Fibroblast of lung (primary cell): Measurements from ENCODE around the gene PAM16. TPM values are rescaled to one million over a fixed set of nuclear protein-coding genes. Genes with fewer than 3 reads are reported as not detected.
A peak's percentile ranks its signal among the peaks of the same experiment; 100 is the strongest.

Source experiments
- DNase-seq, 2 donors: peaks; one replicate each; pipeline versions ENCODE4 v3.0.0 to v3.0.0-alpha.2; 2010; ENCODE audit warnings: low read depth in 2 of 2
- H2AFZ ChIP-seq: 2 replicates; pipeline ENCODE4 v1.5.1; 2012; ENCODE audit warnings: low read length, control low read depth, inconsistent platforms
- H3K27ac ChIP-seq: 2 replicates; pipeline ENCODE4 v1.5.1; 2011; ENCODE audit warnings: low read length, control low read depth; ENCODE audit not compliant: insufficient read depth
- H3K27me3 ChIP-seq: 2 replicates; pipeline ENCODE4 v1.5.1; 2011; ENCODE audit warnings: mild to moderate bottlenecking, low read length; ENCODE audit not compliant: control insufficient read depth, insufficient read depth
- H3K36me3 ChIP-seq: 2 replicates; pipeline ENCODE4 v1.5.1; 2011; ENCODE audit warnings: low read length; ENCODE audit not compliant: control insufficient read depth, insufficient read depth
- H3K4me1 ChIP-seq: 2 replicates; pipeline ENCODE4 v1.5.1; 2011; ENCODE audit warnings: low read length; ENCODE audit not compliant: control insufficient read depth, insufficient read depth; ENCODE audit errors: extremely low read depth
- H3K4me2 ChIP-seq: 2 replicates; pipeline ENCODE4 v1.5.1; 2011; ENCODE audit warnings: low read length, control low read depth; ENCODE audit not compliant: insufficient read depth; ENCODE audit errors: extremely low read depth
- H3K4me3 ChIP-seq, 4 experiments: fragments of 200-600 bp in 1 of 4; sonication (generic) in 1 of 4; replicated peaks in 1 of 4; 2 replicates each; pipeline ENCODE4 v1.5.1; 2011 to 2016; ENCODE audit warnings: low read length in 4 of 4, low read depth in 3 of 4, mild to moderate bottlenecking in 3 of 4, control low read depth in 2 of 4, inconsistent platforms in 1 of 4, mixed read lengths in 1 of 4; ENCODE audit not compliant: insufficient read depth in 1 of 4; ENCODE audit errors: control extremely low read depth in 1 of 4
- H3K79me2 ChIP-seq: 2 replicates; pipeline ENCODE4 v1.5.1; 2012; ENCODE audit warnings: mild to moderate bottlenecking, low read length, inconsistent platforms; ENCODE audit not compliant: control insufficient read depth, insufficient read depth
- H3K9ac ChIP-seq: 2 replicates; pipeline ENCODE4 v1.5.1; 2011; ENCODE audit warnings: mild to moderate bottlenecking, low read length, control low read depth; ENCODE audit not compliant: insufficient read depth
- H3K9me3 ChIP-seq: 2 replicates; pipeline ENCODE4 v1.5.1; 2012; ENCODE audit warnings: low read depth, low read length; ENCODE audit not compliant: control insufficient read depth, insufficient read depth
- H4K20me1 ChIP-seq: 2 replicates; pipeline ENCODE4 v1.5.1; 2011; ENCODE audit warnings: low read length; ENCODE audit not compliant: control insufficient read depth, insufficient read depth; ENCODE audit errors: extremely low read depth
- EZH2 ChIP-seq: IDR thresholded peaks from 2 replicates; pipeline ENCODE4 v1.5.1; 2012; ENCODE audit warnings: low read length, control low read depth, mild to moderate bottlenecking; ENCODE audit errors: missing control alignments
- polyA plus RNA-seq, 2 donors: library from polyadenylated mRNA; depleted of rRNA in 1 of 2; stranded (reverse) in 1 of 2; unstranded in 1 of 2; fragments of >200 nt; gene quantifications; 2 replicates each; pipeline ENCODE4 v1.2.1, GENCODE V29; 2011 to 2012; ENCODE audit warnings: missing spikeins in 1 of 2
- total RNA-seq: library from RNA; depleted of rRNA; stranded (reverse); fragments of >200 nt; gene quantifications from 2 replicates; pipeline ENCODE4 v1.2.1, GENCODE V29; 2014
- TF ChIP-seq, protein P1 (sequence below), 2 donors: IDR thresholded peaks in 1 of 2; conservative IDR thresholded peaks in 1 of 2; 1 replicate in 1 of 2; 2 replicates in 1 of 2; pipeline ENCODE4 v1.5.1; 2011 to 2012; ENCODE audit warnings: low read length in 2 of 2, control low read depth in 1 of 2, inconsistent platforms in 1 of 2, low read depth in 1 of 2, mild to moderate bottlenecking in 1 of 2

Gene PAM16
- total and polyA plus RNA-seq, 2 donors (not counting 1 experiment from before 2014, with no cell fraction given) = 14.8 to 34.3 TPM

DNA sequence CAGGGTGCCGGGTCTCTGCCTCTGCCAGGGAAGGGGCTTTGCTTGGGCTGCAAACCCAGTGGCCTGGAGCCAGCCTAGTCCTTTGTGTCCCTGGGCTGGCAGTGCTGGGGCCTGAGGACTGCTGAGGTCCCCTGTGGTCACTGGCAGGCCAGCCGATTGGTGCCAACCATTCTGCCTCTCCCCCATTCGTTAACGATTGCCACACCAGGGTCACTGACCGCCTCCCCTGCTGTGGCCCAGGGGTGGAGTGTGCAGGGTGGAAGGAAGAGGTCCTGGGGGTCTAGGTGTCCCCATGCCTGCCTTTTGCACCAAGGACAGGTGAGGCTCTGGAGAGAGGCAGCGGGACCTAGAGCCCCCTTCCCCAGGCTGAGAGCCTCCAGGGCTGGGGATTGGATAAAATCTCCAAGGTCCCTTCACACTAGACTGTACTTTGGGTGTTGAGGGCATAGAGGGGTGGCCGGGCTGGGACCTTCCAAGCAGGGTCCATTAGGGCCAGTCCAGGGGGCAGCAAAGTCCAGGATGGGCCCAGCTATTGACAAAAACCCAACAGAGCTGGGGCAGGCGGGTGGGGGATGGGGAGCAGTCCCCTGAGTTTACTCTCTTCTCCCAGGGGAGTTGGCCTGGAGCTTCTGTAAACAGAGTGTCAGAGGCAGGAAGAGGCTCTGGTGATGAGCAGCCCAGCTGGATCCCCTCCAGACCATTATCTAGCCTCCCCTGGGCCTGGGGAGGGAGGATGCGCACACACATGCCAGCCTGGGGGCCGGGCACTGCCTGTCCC lies 21.6 kb upstream of the PAM16 start:
- H3K4me1 ChIP-seq = peaks cover 63% of the 10 kb centered on the region

DNA sequence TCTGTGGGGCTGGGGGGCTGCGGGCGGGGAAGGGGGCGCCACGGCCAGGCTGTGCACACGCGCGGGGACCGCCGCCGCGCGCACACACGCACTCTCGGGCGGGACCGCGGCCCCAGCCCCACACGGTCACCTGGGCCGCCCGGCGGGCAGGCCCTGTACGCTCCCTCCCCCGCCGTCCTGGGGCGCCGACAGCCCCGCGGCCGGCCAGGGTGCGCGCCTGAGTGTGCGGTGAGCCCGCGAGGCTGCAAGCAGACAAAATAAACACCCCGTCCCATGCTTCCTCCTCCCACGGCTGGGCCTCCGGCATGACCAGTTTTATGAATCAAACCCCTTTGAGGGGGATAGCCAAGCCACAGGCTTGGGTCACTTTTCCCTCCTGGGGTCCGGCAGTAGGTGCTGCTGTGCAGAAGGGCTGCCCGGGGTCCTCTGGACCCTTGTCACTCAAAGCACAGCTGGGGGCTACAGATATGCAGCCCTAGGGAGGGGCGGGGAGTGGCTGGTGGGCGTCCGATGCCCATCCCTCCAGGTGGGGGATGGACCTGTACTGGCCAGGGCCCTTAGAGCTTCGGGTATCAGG lies 21.0 kb upstream of the PAM16 start:
- H3K4me1 ChIP-seq = peaks cover 57% of the 10 kb centered on the region
- no peaks in the 10 kb centered on the region for H3K9me3 ChIP-seq
- TF ChIP-seq, protein P1, sequence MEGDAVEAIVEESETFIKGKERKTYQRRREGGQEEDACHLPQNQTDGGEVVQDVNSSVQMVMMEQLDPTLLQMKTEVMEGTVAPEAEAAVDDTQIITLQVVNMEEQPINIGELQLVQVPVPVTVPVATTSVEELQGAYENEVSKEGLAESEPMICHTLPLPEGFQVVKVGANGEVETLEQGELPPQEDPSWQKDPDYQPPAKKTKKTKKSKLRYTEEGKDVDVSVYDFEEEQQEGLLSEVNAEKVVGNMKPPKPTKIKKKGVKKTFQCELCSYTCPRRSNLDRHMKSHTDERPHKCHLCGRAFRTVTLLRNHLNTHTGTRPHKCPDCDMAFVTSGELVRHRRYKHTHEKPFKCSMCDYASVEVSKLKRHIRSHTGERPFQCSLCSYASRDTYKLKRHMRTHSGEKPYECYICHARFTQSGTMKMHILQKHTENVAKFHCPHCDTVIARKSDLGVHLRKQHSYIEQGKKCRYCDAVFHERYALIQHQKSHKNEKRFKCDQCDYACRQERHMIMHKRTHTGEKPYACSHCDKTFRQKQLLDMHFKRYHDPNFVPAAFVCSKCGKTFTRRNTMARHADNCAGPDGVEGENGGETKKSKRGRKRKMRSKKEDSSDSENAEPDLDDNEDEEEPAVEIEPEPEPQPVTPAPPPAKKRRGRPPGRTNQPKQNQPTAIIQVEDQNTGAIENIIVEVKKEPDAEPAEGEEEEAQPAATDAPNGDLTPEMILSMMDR (conservative IDR thresholded peaks at IDR 0.05 in 1 of 2, IDR thresholded peaks at IDR 0.05 in 1 of 2; ENCODE audit: low read depth in 1 of 2, low read length in 2 of 2) = no peak
- no peak for TF ChIP-seq EZH2
- peak overlapping the region; percentile 82 for H3K9ac ChIP-seq
- peaks cover 2% of the 10 kb centered on the region for H4K20me1 ChIP-seq
- peak overlapping the region; percentile 85 for H3K27ac ChIP-seq
- DNase-seq = peak in 1 of 2 donors; percentile 65
- H3K4me3 ChIP-seq = peak overlapping the region; percentile 61 to 97 (median 88)
- H3K36me3 ChIP-seq = peaks cover 6% of the 10 kb centered on the region
- peak overlapping the region; percentile 88 for H3K4me2 ChIP-seq
- H3K27me3 ChIP-seq = no peaks in the 10 kb centered on the region
- H3K79me2 ChIP-seq = peaks cover 51% of the 10 kb centered on the region
- no peak overlapping the region for H2AFZ ChIP-seq

More for the DNA sequence above, 21.6 kb upstream of the PAM16 start:
- Histone ChIP-seq H3K4me2 (peak overlapping the region; percentile 88), H4K20me1 (peaks cover 2% of the 10 kb centered on the region), H3K4me3 (peak overlapping the region; percentile 61 to 97 (median 88)), H3K9ac (peak overlapping the region; percentile 82), H3K27me3 (no peaks in the 10 kb centered on the region), H3K36me3 (peaks cover 9% of the 10 kb centered on the region), H2AFZ (no peak overlapping the region), H3K27ac (peak overlapping the region; percentile 85), H3K9me3 (no peaks in the 10 kb centered on the region), H3K79me2 (peaks cover 57% of the 10 kb centered on the region)
- DNase-seq = no peak
- TF ChIP-seq, protein P1 (conservative IDR thresholded peaks at IDR 0.05 in 1 of 2, IDR thresholded peaks at IDR 0.05 in 1 of 2; ENCODE audit: low read depth in 1 of 2, low read length in 2 of 2) = no peak

DNA sequence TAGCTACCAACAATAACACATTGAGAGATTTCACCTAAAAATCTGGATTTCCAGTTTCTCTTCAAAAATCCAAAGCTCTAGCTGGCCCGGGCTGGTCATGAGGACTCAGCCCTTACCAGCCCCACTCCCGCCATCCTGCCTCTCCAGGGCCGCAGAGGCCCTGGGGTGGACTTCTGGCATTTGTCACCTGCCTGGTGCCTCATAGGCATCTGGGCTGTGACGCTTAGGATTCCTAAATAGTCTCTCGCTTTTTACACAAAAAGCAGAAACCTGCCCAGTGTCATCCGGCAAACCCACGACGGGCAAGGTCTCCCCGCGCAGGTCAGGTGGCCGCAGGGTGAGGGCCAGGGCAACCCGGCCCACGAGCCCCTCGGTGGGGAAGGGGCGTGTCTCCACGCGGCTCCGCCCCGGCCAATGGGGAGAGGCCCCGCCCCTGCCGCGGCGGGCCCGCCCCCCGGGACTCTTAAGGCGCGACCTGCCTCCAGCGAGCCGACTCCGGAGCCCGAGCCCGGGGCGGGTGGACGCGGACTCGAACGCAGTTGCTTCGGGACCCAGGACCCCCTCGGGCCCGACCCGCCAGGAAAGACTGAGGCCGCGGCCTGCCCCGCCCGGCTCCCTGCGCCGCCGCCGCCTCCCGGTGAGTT lies 20.4 kb upstream of the PAM16 start, which contains the start of gene VASN:
Gene VASN (plus strand): TSS at position 492 of the 644 bp plus-strand sequence. CDS start 9,030 bp downstream, outside the sequence.
- Histone ChIP-seq H3K79me2 (peaks cover 45% of the 10 kb centered on the region), H3K4me1 (peaks cover 51% of the 10 kb centered on the region), H3K36me3 (peaks cover 6% of the 10 kb centered on the region), H3K9ac (peak within 1 kb of the TSS; percentile 82), H3K4me3 (peak within 1 kb of the TSS; percentile 61 to 97 (median 88)), H3K9me3 (no peaks in the 10 kb centered on the region), H4K20me1 (peaks cover 2% of the 10 kb centered on the region), H3K27ac (peak within 1 kb of the TSS; percentile 93), H2AFZ (no peak within 1 kb of the TSS), H3K27me3 (no peaks in the 10 kb centered on the region), H3K4me2 (peak within 1 kb of the TSS; percentile 88)
- DNase-seq = peak; percentile 69 to 75
- TF ChIP-seq, protein P1 (conservative IDR thresholded peaks at IDR 0.05 in 1 of 2, IDR thresholded peaks at IDR 0.05 in 1 of 2; ENCODE audit: low read depth in 1 of 2, low read length in 2 of 2) = no peak
- TF ChIP-seq EZH2 = no peak
